GM06990 (cell line): Measurements from ENCODE around the gene DTNB.

Source experiments
- DNase-seq: peaks from one replicate; pipeline ENCODE4 v3.0.0-alpha.2; 2011; ENCODE audit not compliant: insufficient read length; ENCODE audit errors: extremely low read depth
- H3K27me3 ChIP-seq: replicated peaks from 2 replicates; pipeline ENCODE4 v1.6.0; 2011; ENCODE audit warnings: low read length; ENCODE audit not compliant: control insufficient read depth, insufficient read depth
- H3K36me3 ChIP-seq: 2 replicates; pipeline ENCODE4 v1.5.1; 2011; ENCODE audit warnings: low read length; ENCODE audit not compliant: control insufficient read depth, insufficient read depth
- H3K4me3 ChIP-seq: replicated peaks from 2 replicates; pipeline ENCODE4 v1.5.1; 2011; ENCODE audit warnings: low read depth, mild to moderate bottlenecking, control low read depth, low read length
- TF ChIP-seq, protein P1 (sequence below): IDR thresholded peaks from 2 replicates; pipeline ENCODE4 v1.5.1; 2011; ENCODE audit warnings: low read length, control low read depth, mild to moderate bottlenecking, inconsistent platforms; ENCODE audit not compliant: insufficient read depth, poor library complexity, severe bottlenecking

Gene DTNB

DNA sequence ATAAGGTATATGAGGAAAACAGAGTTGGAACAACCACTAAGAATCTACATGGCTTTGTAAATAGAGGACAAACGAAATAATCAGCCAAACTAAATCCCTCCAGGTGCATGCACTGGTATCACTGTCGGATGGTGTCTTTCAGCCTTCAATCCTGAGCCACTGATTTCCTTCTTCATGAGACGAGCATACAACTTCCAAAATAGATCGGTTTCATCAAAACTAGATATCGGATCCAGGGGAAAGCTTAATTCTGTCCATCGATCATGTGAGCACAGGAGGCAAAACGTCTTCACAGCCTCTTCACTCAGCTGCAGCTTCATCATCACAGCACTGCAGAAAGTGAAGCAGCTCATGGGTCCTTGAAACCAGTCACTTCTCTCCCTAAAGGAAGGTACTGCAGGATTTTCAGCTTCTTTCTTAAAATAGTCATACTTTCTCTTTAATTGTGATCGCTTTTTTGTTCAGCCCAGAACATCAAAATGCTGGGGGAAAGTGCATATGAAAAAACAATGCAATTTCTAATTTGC is 80.5 kb downstream of the DTNB start:
- no peak for DNase-seq
- TF ChIP-seq, protein P1, sequence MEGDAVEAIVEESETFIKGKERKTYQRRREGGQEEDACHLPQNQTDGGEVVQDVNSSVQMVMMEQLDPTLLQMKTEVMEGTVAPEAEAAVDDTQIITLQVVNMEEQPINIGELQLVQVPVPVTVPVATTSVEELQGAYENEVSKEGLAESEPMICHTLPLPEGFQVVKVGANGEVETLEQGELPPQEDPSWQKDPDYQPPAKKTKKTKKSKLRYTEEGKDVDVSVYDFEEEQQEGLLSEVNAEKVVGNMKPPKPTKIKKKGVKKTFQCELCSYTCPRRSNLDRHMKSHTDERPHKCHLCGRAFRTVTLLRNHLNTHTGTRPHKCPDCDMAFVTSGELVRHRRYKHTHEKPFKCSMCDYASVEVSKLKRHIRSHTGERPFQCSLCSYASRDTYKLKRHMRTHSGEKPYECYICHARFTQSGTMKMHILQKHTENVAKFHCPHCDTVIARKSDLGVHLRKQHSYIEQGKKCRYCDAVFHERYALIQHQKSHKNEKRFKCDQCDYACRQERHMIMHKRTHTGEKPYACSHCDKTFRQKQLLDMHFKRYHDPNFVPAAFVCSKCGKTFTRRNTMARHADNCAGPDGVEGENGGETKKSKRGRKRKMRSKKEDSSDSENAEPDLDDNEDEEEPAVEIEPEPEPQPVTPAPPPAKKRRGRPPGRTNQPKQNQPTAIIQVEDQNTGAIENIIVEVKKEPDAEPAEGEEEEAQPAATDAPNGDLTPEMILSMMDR = no peak
- Histone ChIP-seq H3K36me3 (no peaks in the 10 kb centered on the region), H3K27me3 (no peaks in the 10 kb centered on the region), H3K4me3 (no peak overlapping the region)

DNA sequence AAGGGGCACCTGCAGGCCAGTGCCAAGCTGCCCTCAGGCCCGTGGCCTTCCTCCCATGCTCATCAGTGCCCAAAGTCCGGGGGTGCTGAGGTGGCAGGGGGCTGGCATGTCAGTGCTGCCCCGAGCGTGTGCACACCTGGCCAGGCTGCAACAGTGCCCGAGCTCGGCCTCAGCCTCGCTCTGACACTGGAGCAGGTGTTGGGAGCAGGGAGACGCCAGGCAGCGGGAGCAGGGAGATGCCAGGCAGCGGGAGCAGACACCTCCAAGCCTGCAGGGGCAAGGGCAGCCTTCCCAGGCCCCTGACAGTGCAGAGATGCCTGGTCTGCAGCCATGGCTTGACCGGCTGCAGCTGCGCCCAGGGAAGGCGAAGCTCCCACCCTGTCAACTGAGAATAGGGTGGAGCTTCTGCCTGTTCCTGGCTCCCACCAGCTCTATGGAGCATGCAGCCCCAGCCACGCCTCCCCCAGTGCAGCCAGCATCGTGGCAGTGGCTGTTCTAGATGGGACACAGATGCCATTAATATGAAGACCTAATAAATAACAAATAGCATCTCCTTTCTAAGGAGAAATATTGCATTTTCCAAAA is 82.4 kb downstream of the DTNB start:
- no peaks in the 10 kb centered on the region for H3K36me3 ChIP-seq
- TF ChIP-seq, protein P1 = no peak

GRCh38 chr2:25589676-25590205 is 83.6 kb downstream of the DTNB start:
- no peak for DNase-seq
- no peak overlapping the region for H3K4me3 ChIP-seq
- H3K27me3 ChIP-seq = no peaks in the 10 kb centered on the region
- no peaks in the 10 kb centered on the region for H3K36me3 ChIP-seq
- TF ChIP-seq, protein P1 = no peak

More for the DNA sequence above, 82.4 kb downstream of the DTNB start:
- DNase-seq = no peak
- Histone ChIP-seq H3K4me3 (no peak overlapping the region), H3K27me3 (no peaks in the 10 kb centered on the region)

GRCh38 chr2:25588576-25588975 is 84.8 kb downstream of the DTNB start:
- TF ChIP-seq, protein P1 = no peak
- H3K36me3 ChIP-seq = no peaks in the 10 kb centered on the region
- no peak overlapping the region for H3K4me3 ChIP-seq
- DNase-seq = no peak
- no peaks in the 10 kb centered on the region for H3K27me3 ChIP-seq

DNA sequence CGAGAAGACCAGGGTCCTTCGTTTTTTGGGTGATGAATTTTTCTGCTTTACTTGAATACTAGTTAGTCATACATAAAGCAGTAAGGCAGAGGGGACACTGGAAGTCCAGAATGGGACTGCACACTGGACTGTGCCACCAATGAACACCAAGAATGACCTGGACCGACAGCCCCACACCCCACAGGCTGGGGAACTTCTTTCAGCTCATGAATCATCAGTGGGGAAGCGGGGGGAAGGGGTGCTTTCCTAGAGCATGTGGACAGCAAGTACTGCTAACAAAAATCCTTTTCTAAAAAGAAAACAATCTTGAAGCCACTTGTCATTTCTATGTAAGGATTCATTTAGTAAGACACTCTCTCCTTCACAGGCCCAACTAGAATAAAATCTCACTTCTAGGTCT is 86.0 kb downstream of the DTNB start:
- Histone ChIP-seq H3K36me3 (no peaks in the 10 kb centered on the region), H3K4me3 (no peak overlapping the region), H3K27me3 (no peaks in the 10 kb centered on the region)
- TF ChIP-seq, protein P1 = no peak
- no peak for DNase-seq
